Astrocyte (in vitro differentiated cells and primary cell): ENCODE measurements around the gene BTRC. TPM values are rescaled to one million over a fixed set of nuclear protein-coding genes. Genes with fewer than 3 reads are reported as not detected.
A peak's percentile ranks its signal among the peaks of the same experiment; 100 is the strongest.

Experiments used
- DNase-seq: peaks from one replicate; pipeline ENCODE4 v3.0.0-alpha.2; 2010; ENCODE audit warnings: low read depth
- FAIRE-seq: peaks from 2 replicates; lab custom pipeline; 2011; peaks lifted over from hg19 to GRCh38; lab: Jason Lieb, UNC
- H2AFZ ChIP-seq: 2 replicates; pipeline ENCODE4 v1.6.0; 2012; ENCODE audit warnings: low read depth, low read length, inconsistent platforms
- H3K27ac ChIP-seq: 2 replicates; pipeline ENCODE4 v1.5.1; 2011; ENCODE audit warnings: low read depth, low read length, inconsistent platforms
- H3K27me3 ChIP-seq: 2 replicates; pipeline ENCODE4 v1.6.0; 2011; ENCODE audit warnings: low read length, inconsistent platforms; ENCODE audit not compliant: insufficient read depth
- H3K36me3 ChIP-seq: 2 replicates; pipeline ENCODE4 v1.5.1; 2011; ENCODE audit warnings: low read length, inconsistent platforms; ENCODE audit not compliant: insufficient read depth
- H3K4me1 ChIP-seq: 2 replicates; pipeline ENCODE4 v1.5.1; 2011; ENCODE audit warnings: low read length, inconsistent platforms; ENCODE audit not compliant: insufficient read depth
- H3K4me2 ChIP-seq: 2 replicates; pipeline ENCODE4 v1.6.0; 2012; ENCODE audit warnings: low read length, inconsistent platforms
- H3K4me3 ChIP-seq: 2 replicates; pipeline ENCODE4 v1.5.1; 2011; ENCODE audit warnings: low read depth, mild to moderate bottlenecking, low read length, inconsistent platforms; ENCODE audit not compliant: insufficient read depth
- H3K79me2 ChIP-seq: 2 replicates; pipeline ENCODE4 v1.6.0; 2012; ENCODE audit warnings: mild to moderate bottlenecking, low read length, inconsistent platforms; ENCODE audit not compliant: insufficient read depth
- H3K9ac ChIP-seq: 2 replicates; pipeline ENCODE4 v1.6.0; 2012; ENCODE audit warnings: mild to moderate bottlenecking, low read length, inconsistent platforms
- H3K9me3 ChIP-seq: 2 replicates; pipeline ENCODE4 v1.5.1; 2012; ENCODE audit warnings: low read depth, mild to moderate bottlenecking, low read length, inconsistent platforms; ENCODE audit not compliant: insufficient read depth
- H4K20me1 ChIP-seq: 2 replicates; pipeline ENCODE4 v1.6.0; 2012; ENCODE audit warnings: low read length, inconsistent platforms; ENCODE audit not compliant: insufficient read depth
- H3K27ac Mint-ChIP-seq: one replicate; pipeline ENCODE4 v1.8.0; 2021; ENCODE audit warnings: mild to moderate bottlenecking, mixed read lengths; ENCODE audit not compliant: unreplicated experiment
- H3K27me3 Mint-ChIP-seq: one replicate; pipeline ENCODE4 v1.8.0; 2021; ENCODE audit warnings: low read depth, mixed read lengths; ENCODE audit not compliant: unreplicated experiment
- H3K36me3 Mint-ChIP-seq: one replicate; pipeline ENCODE4 v1.8.0; 2021; ENCODE audit warnings: low read depth, mixed read lengths; ENCODE audit not compliant: unreplicated experiment
- H3K4me1 Mint-ChIP-seq: one replicate; pipeline ENCODE4 v1.8.0; 2021; ENCODE audit warnings: low read depth, mixed read lengths; ENCODE audit not compliant: unreplicated experiment
- H3K4me3 Mint-ChIP-seq: one replicate; pipeline ENCODE4 v1.8.0; 2021; ENCODE audit warnings: mild to moderate bottlenecking, moderate library complexity, mixed read lengths; ENCODE audit not compliant: unreplicated experiment
- H3K9me3 Mint-ChIP-seq: one replicate; pipeline ENCODE4 v1.8.0; 2021; ENCODE audit warnings: mild to moderate bottlenecking, mixed read lengths; ENCODE audit not compliant: unreplicated experiment
- CTCF ChIP-seq: IDR thresholded peaks from 2 replicates; pipeline ENCODE4 v1.5.1; 2011; ENCODE audit warnings: low read depth, mild to moderate bottlenecking, inconsistent platforms, low read length, moderate library complexity; ENCODE audit not compliant: insufficient read depth
- EZH2 ChIP-seq: IDR thresholded peaks from 2 replicates; pipeline ENCODE4 v1.6.1; 2012; ENCODE audit warnings: mild to moderate bottlenecking, low read length, inconsistent platforms; ENCODE audit not compliant: insufficient read depth
- total RNA-seq: library from RNA; stranded (reverse); gene quantifications from 2 replicates; pipeline ENCODE4 v1.2.1, GENCODE V29; 2021

The BTRC gene
- total RNA-seq, 1 donor from 2014 or later, result 33.3 TPM

- FAIRE-seq, result no peak
- TF ChIP-seq CTCF (no peak), EZH2 (no peak)
- Histone ChIP-seq H3K9ac (no peak overlapping the region), H3K4me2 (no peak overlapping the region), H3K9me3 (no peaks in the 10 kb centered on the region), H2AFZ (no peak overlapping the region), H4K20me1 (peaks cover 29% of the 10 kb centered on the region), H3K79me2 (peaks cover 3% of the 10 kb centered on the region), H3K27ac (no peak overlapping the region), H3K36me3 (no peaks in the 10 kb centered on the region), H3K4me1 (no peaks in the 10 kb centered on the region), H3K27me3 (peaks cover 15% of the 10 kb centered on the region), H3K4me3 (no peak overlapping the region)
- Mint-ChIP-seq H3K27me3 (no peaks in the 10 kb centered on the region), H3K36me3 (peaks cover 7% of the 10 kb centered on the region), H3K4me1 (peaks cover 4% of the 10 kb centered on the region), H3K4me3 (no peak overlapping the region), H3K9me3 (no peaks in the 10 kb centered on the region), H3K27ac (no peak overlapping the region)
- no peak for DNase-seq
Measured at GRCh38 chr10:101487399-101487798, 133.4 kb downstream of the BTRC start.

GRCh38 chr10:101489355-101489754 lies 135.4 kb downstream of the BTRC start:
- H3K4me2 ChIP-seq, result no peak overlapping the region
- H3K4me3 ChIP-seq, result no peak overlapping the region
- DNase-seq (peak; percentile 9), FAIRE-seq (no peak)
- peaks cover 4% of the 10 kb centered on the region for H3K36me3 Mint-ChIP-seq
- no peak overlapping the region for H3K9ac ChIP-seq
- H4K20me1 ChIP-seq, result peaks cover 35% of the 10 kb centered on the region
- H3K9me3 ChIP-seq, result no peaks in the 10 kb centered on the region
- H3K4me1 ChIP-seq, result no peaks in the 10 kb centered on the region
- no peaks in the 10 kb centered on the region for H3K9me3 Mint-ChIP-seq
- H3K27ac ChIP-seq, result no peak overlapping the region
- no peak for TF ChIP-seq EZH2
- no peak for TF ChIP-seq CTCF
- H3K4me3 Mint-ChIP-seq, result no peak overlapping the region
- H3K36me3 ChIP-seq, result no peaks in the 10 kb centered on the region
- H3K79me2 ChIP-seq, result peaks cover 3% of the 10 kb centered on the region
- H3K27ac Mint-ChIP-seq, result no peak overlapping the region
- H3K27me3 Mint-ChIP-seq, result no peaks in the 10 kb centered on the region
- peaks cover 7% of the 10 kb centered on the region for H3K4me1 Mint-ChIP-seq
- peaks cover 15% of the 10 kb centered on the region for H3K27me3 ChIP-seq
- H2AFZ ChIP-seq, result no peak overlapping the region

GRCh38 chr10:101490026-101490425 lies 136.1 kb downstream of the BTRC start:
- Histone ChIP-seq H3K36me3 (no peaks in the 10 kb centered on the region), H3K4me1 (no peaks in the 10 kb centered on the region), H3K9ac (no peak overlapping the region), H3K9me3 (no peaks in the 10 kb centered on the region), H3K27me3 (peaks cover 15% of the 10 kb centered on the region), H3K27ac (no peak overlapping the region), H4K20me1 (peaks cover 35% of the 10 kb centered on the region), H3K4me3 (no peak overlapping the region), H2AFZ (no peak overlapping the region), H3K4me2 (no peak overlapping the region), H3K79me2 (peaks cover 3% of the 10 kb centered on the region)
- peaks cover 7% of the 10 kb centered on the region for H3K4me1 Mint-ChIP-seq
- FAIRE-seq, result no peak
- TF ChIP-seq CTCF (no peak), EZH2 (no peak)
- no peak overlapping the region for H3K27ac Mint-ChIP-seq
- DNase-seq, result no peak
- no peaks in the 10 kb centered on the region for H3K27me3 Mint-ChIP-seq
- H3K36me3 Mint-ChIP-seq, result peaks cover 4% of the 10 kb centered on the region
- no peak overlapping the region for H3K4me3 Mint-ChIP-seq
- H3K9me3 Mint-ChIP-seq, result no peaks in the 10 kb centered on the region
